HG03457 (cell line): ENCODE results near the gene MAGI2.

Source experiments
- ATAC-seq: cut with Tn5 transposase; IDR thresholded peaks from one replicate; pipeline ENCODE4 v1.9.1; 2021; ENCODE audit warnings: moderate number of reproducible peaks; ENCODE audit not compliant: unreplicated experiment

The MAGI2 gene

GRCh38 chr7:79272938-79273337 lies 180.5 kb downstream of the MAGI2 start:
- no peak for ATAC-seq

- no peak for ATAC-seq
Measured at GRCh38 chr7:79272066-79272669, 181.3 kb downstream of the MAGI2 start.

GRCh38 chr7:79268730-79269129 lies 184.7 kb downstream of the MAGI2 start:
- ATAC-seq: no peak

GRCh38 chr7:79258826-79259225 lies 194.6 kb downstream of the MAGI2 start:
- ATAC-seq: no peak

GRCh38 chr7:79257959-79258358 lies 195.5 kb downstream of the MAGI2 start:
- no peak for ATAC-seq

- no peak for ATAC-seq
Measured at GRCh38 chr7:79245623-79246249, 207.7 kb downstream of the MAGI2 start.

- ATAC-seq: no peak
Measured at GRCh38 chr7:79244482-79244881, 209.0 kb downstream of the MAGI2 start.

GRCh38 chr7:79241288-79242060 lies 212.0 kb downstream of the MAGI2 start:
- ATAC-seq: no peak

GRCh38 chr7:79240413-79240812 lies 213.1 kb downstream of the MAGI2 start:
- no peak for ATAC-seq

GRCh38 chr7:79236352-79237028 lies 217.0 kb downstream of the MAGI2 start:
- no peak for ATAC-seq

GRCh38 chr7:79227044-79227443 lies 226.4 kb downstream of the MAGI2 start:
- ATAC-seq: no peak

- no peak for ATAC-seq
Measured at GRCh38 chr7:79221211-79221610, 232.3 kb downstream of the MAGI2 start.

- ATAC-seq: no peak
Measured at GRCh38 chr7:79217976-79218626, 235.4 kb downstream of the MAGI2 start.

GRCh38 chr7:79217468-79217867 lies 236.0 kb downstream of the MAGI2 start:
- ATAC-seq: no peak

- no peak for ATAC-seq
Measured at GRCh38 chr7:79216236-79216635, 237.2 kb downstream of the MAGI2 start.

GRCh38 chr7:79212334-79212733 lies 241.1 kb downstream of the MAGI2 start:
- ATAC-seq: no peak

- ATAC-seq: no peak
Measured at GRCh38 chr7:79211724-79212123, 241.7 kb downstream of the MAGI2 start.

- ATAC-seq: no peak
Measured at GRCh38 chr7:79199961-79200360, 253.5 kb downstream of the MAGI2 start.

- ATAC-seq: no peak
Measured at GRCh38 chr7:79199266-79199665, 254.2 kb downstream of the MAGI2 start.

GRCh38 chr7:79185605-79186004 lies 267.9 kb downstream of the MAGI2 start:
- no peak for ATAC-seq

- no peak for ATAC-seq
Measured at GRCh38 chr7:79182283-79182682, 271.2 kb downstream of the MAGI2 start.
